Heart left ventricle (tissue), 16 donors: ENCODE data around the gene WNT10A. TPM values are rescaled to one million over a fixed set of nuclear protein-coding genes. Genes with fewer than 3 reads are reported as not detected.

ENCODE experiments used
- ATAC-seq, 4 donors: fragments of 200-7000 bp; cut with Tn5 transposase; one replicate each; pipeline ENCODE4 v1.9.1; 2020 to 2022; ENCODE audit warnings: moderate library complexity in 4 of 4, mild to moderate bottlenecking in 3 of 4, moderate number of reproducible peaks in 1 of 4
- DNase-seq, 5 donors: peaks; one replicate each; pipeline ENCODE4 v3.0.0-alpha.2; 2020
- H3K27ac ChIP-seq, 12 donors: fragments of 200-600 bp; sonication (generic) in 4 of 12; one replicate each; pipeline versions ENCODE4 v1.5.0 to v1.8.0; 2016 to 2022; ENCODE audit warnings: mild to moderate bottlenecking in 2 of 12
- H3K27me3 ChIP-seq, 9 donors: fragments of 200-600 bp; sonication (generic) in 2 of 9; one replicate each; pipeline versions ENCODE4 v1.5.1 to v1.8.0; 2016 to 2022; ENCODE audit warnings: mild to moderate bottlenecking in 3 of 9
- H3K36me3 ChIP-seq, 9 donors: fragments of 200-600 bp; sonication (generic) in 2 of 9; one replicate each; pipeline versions ENCODE4 v1.5.0 to v1.8.0; 2018 to 2022; ENCODE audit warnings: mild to moderate bottlenecking in 2 of 9
- H3K4me1 ChIP-seq, 12 donors: fragments of 200-600 bp; sonication (generic) in 4 of 12; one replicate each; pipeline versions ENCODE4 v1.5.0 to v1.8.0; 2016 to 2022; ENCODE audit warnings: mild to moderate bottlenecking in 3 of 12
- H3K4me3 ChIP-seq, 12 donors: fragments of 200-600 bp; sonication (generic) in 4 of 12; one replicate each; pipeline versions ENCODE4 v1.5.0 to v1.8.0; 2017 to 2022; ENCODE audit warnings: mild to moderate bottlenecking in 9 of 12, moderate library complexity in 4 of 12
- H3K9me3 ChIP-seq, 12 donors: fragments of 200-600 bp; sonication (generic) in 4 of 12; one replicate each; pipeline versions ENCODE4 v1.5.0 to v1.8.0; 2016 to 2022; ENCODE audit warnings: mild to moderate bottlenecking in 1 of 12
- POLR2A ChIP-seq, 2 donors: fragments of 450-650 bp; IDR thresholded peaks; one replicate each; pipeline ENCODE4 v1.6.1; 2017; ENCODE audit warnings: antibody characterized with exemption in 2 of 2, mild to moderate bottlenecking in 2 of 2, moderate library complexity in 2 of 2
- WGBS, 4 donors: extraction: QIAGEN DNeasy Blood & Tissue Kit in 2 of 4; methylation state at CpG; one replicate each; pipeline versions ENCODE4 v1.1.5 to v1.1.7; 2013 to 2018; 5-methylcytosine and 5-hydroxymethylcytosine counted together
- intact Hi-C, 10 donors: fragments of 100-400 bp; cut with DNase I; formaldehyde crosslinking; loops; one replicate each; pipeline versions ENCODE4 v1.11.1 to v1.14.2; 2022
- polyA plus RNA-seq, 2 donors: library from polyadenylated mRNA; stranded (reverse); fragments of 200-250 nt; gene quantifications; one replicate each; pipeline ENCODE4 v1.2.3, GENCODE V29; 2013
- total RNA-seq, 9 donors: library from RNA; depleted of rRNA in 2 of 9; stranded (reverse); fragments of >200 nt in 2 of 9; fragmentation: NEBNext Ultra II Directional in 3 of 9; extraction: Animal tissue kit (Norgen Biotek cat#: 25700) in 3 of 9; gene quantifications; one replicate each; pipeline versions ENCODE4 v1.1.0 to v1.2.4, GENCODE V29; 2016 to 2023
- TF ChIP-seq, protein P1 (sequence below), 12 donors: fragments of 200-600 bp; sonication (generic) in 4 of 12; IDR thresholded peaks; one replicate each; pipeline versions ENCODE4 v1.5.0 to v1.8.0; 2018 to 2022; ENCODE audit warnings: antibody characterized with exemption in 12 of 12, mild to moderate bottlenecking in 5 of 12
- donor health status: ischemic (EF 13 %, LVEDD 7.1; RV severe dilation, severe dysfunction).
- donor health status: healthy with polysubstance abuse.
- donor health status: DM: no; HTN: yes; CAD: no.
- donor health status: DM: no; HTN: no; CAD: no.
- donor health status: ischemic (EF 25% LVEDD 6.9; RV normal size, moderate dysfunction).
- donor health status: ischemic (EF 25% LVEDD 5.7; RV mildly dilated, moderate dysfunction).
- donor health status: healthy.
- donor health status: DM: yes; HTN: yes; CAD: no.
- donor health status: ischemic (EF 35%, LVEDD 5.7; RV mildly dilated, moderate dysfunction).
- donor health status: nonischemic (EF 11% LVEDD 7.7; RV severe dilation, severe dysfunction).
- donor health status: DM: yes; HTN: yes; CAD: no.
- donor health status: PGD.
- donor health status: ischemic (EF 29% LVEDD 5.4; RV normal size, mild dysfunction).
- donor health status: nonischemic (EF 23%, LVEDD 6.1; RV moderate dilation, normal function).

Gene WNT10A
- total and polyA plus RNA-seq, 11 donors, result 0.08 to 1.3 (median 0.16) TPM; not detected in 8

DNA sequence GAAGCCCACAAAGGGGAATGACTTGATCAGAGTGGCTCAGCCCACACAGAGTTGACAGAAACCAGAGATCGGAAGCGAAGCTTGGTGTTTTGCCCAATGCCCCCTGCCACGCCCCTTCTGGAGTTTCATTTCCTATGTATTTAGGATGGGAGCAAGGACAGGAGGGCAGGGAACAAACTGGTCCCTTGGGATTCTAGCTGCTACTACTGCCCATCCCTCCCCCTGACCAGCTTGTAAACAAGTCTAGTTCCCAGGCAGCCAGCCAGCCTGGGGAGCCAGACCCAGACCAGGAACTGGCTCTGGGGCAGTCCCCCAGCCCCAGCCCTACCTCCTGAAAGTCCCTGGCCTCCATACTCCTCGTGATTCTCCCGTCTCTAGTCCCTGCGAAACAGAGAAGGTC lies 12.8 kb upstream of the WNT10A start:
- DNase-seq, result peak in 1 of 5 donors; percentile 60
- WGBS, 4 donors, result 30 to 45% (median 38%) methylated on average over 6 of the region's 6 CpGs

GRCh38 chr2:218869064-218869463 lies 11.6 kb upstream of the WNT10A start:
- Histone ChIP-seq H3K9me3 (no peaks in the 10 kb centered on the region), H3K27me3 (peaks cover 26 to 85% (median 62%) of the 10 kb centered on the region in 9 donors), H3K4me1 (peaks cover 0 to 21% (median 3%) of the 10 kb centered on the region in 12 donors), H3K27ac (no peak overlapping the region), H3K4me3 (no peak overlapping the region), H3K36me3 (no peaks in the 10 kb centered on the region)
- 80 to 86% (median 82%) methylated on average over 9 of the region's 9 CpGs for WGBS, 4 donors
- ATAC-seq (no peak), DNase-seq (peak in 1 of 5 donors; percentile 9)
- TF ChIP-seq, protein P1, sequence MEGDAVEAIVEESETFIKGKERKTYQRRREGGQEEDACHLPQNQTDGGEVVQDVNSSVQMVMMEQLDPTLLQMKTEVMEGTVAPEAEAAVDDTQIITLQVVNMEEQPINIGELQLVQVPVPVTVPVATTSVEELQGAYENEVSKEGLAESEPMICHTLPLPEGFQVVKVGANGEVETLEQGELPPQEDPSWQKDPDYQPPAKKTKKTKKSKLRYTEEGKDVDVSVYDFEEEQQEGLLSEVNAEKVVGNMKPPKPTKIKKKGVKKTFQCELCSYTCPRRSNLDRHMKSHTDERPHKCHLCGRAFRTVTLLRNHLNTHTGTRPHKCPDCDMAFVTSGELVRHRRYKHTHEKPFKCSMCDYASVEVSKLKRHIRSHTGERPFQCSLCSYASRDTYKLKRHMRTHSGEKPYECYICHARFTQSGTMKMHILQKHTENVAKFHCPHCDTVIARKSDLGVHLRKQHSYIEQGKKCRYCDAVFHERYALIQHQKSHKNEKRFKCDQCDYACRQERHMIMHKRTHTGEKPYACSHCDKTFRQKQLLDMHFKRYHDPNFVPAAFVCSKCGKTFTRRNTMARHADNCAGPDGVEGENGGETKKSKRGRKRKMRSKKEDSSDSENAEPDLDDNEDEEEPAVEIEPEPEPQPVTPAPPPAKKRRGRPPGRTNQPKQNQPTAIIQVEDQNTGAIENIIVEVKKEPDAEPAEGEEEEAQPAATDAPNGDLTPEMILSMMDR (IDR thresholded peaks at IDR 0.05), result no peak
- TF ChIP-seq POLR2A (IDR thresholded peaks at IDR 0.05), result no peak
- intact Hi-C loops, result no loop called here

More for the DNA sequence above, 12.8 kb upstream of the WNT10A start:
- Histone ChIP-seq H3K9me3 (no peaks in the 10 kb centered on the region), H3K4me3 (no peak overlapping the region), H3K27me3 (peaks cover 18 to 85% (median 60%) of the 10 kb centered on the region in 9 donors), H3K27ac (peak overlapping the region in 2 of 12 donors; percentile 17 to 41), H3K4me1 (peaks cover 0 to 13% (median 3%) of the 10 kb centered on the region in 12 donors), H3K36me3 (no peaks in the 10 kb centered on the region)
- TF ChIP-seq POLR2A (IDR thresholded peaks at IDR 0.05), result no peak
- TF ChIP-seq, protein P1 (IDR thresholded peaks at IDR 0.05), result no peak
- intact Hi-C loops, result no loop called here
- peak in 2 of 4 donors; percentile 10 to 47 for ATAC-seq

- peaks cover 0 to 21% (median 3%) of the 10 kb centered on the region in 12 donors for H3K4me1 ChIP-seq
- TF ChIP-seq, protein P1 (IDR thresholded peaks at IDR 0.05), result no peak
- no peak for TF ChIP-seq POLR2A (IDR thresholded peaks at IDR 0.05)
- intact Hi-C loops, result loop anchor here in 4 of 10 donors (10.0 kb wide), 2 partner anchors 254 to 284 kb away; no protein-coding TSS in a partner anchor
- peak overlapping the region in 7 of 12 donors; percentile 5 to 48 (median 31) for H3K4me3 ChIP-seq
- no peaks in the 10 kb centered on the region for H3K36me3 ChIP-seq
- DNase-seq, result peak in 3 of 5 donors; percentile 44 to 77 (median 57)
- peaks cover 29 to 91% (median 65%) of the 10 kb centered on the region in 9 donors for H3K27me3 ChIP-seq
- no peak overlapping the region for H3K27ac ChIP-seq
- no peaks in the 10 kb centered on the region for H3K9me3 ChIP-seq
- 6 to 14% (median 7%) methylated on average over 2 to 18 of the region's 18 CpGs for WGBS, 4 donors
- no peak for ATAC-seq
These were observed 9.7 kb upstream of the WNT10A start for GRCh38 chr2:218870984-218871344.

DNA sequence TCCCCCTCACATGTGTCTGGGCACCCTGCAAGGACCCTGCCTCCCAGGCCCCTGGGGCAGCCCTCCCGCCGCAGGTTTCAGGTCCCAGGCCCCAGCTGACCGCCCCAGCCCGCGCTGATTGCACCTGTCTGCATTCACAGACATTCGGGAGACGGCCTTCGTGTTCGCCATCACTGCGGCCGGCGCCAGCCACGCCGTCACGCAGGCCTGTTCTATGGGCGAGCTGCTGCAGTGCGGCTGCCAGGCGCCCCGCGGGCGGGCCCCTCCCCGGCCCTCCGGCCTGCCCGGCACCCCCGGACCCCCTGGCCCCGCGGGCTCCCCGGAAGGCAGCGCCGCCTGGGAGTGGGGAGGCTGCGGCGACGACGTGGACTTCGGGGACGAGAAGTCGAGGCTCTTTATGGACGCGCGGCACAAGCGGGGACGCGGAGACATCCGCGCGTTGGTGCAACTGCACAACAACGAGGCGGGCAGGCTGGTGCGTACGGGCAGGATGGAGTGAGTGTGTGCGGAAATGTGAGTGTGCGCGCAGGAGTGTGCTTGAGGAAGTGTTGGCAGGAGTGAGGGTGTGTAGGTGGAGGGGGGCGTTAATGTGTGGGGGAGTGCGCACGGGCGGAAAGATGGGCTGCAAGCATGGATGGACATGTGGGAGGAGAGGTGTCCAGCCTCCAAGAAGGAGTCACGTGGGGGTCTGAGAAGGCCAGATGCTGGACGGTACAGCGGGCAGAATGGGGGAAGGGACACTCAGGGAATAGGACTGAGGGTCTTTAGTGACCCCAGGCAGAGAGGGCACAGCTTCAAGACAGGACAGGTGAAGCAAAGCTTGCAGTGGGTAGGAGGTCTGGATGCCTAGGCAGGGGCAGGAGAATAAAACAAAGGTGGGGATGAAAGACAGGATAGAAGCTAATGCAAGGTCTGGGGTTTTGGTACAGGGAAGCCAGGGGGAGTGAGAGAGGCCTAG lies 9.0 kb upstream of the WNT10A start:
- WGBS, 4 donors, result 5 to 18% (median 10%) methylated on average over 40 to 60 of the region's 60 CpGs
- DNase-seq, result peak in 1 of 5 donors; percentile 61
- intact Hi-C loops, result loop anchor here in 4 of 10 donors (10.0 kb wide), 2 partner anchors 253 to 283 kb away; no protein-coding TSS in a partner anchor

More for the DNA sequence above, 9.0 kb upstream of the WNT10A start:
- H3K4me3 ChIP-seq, result peak overlapping the region in 8 of 12 donors; percentile 5 to 48 (median 24)
- no peak for ATAC-seq
- H3K27me3 ChIP-seq, result peaks cover 30 to 98% (median 72%) of the 10 kb centered on the region in 9 donors
- H3K27ac ChIP-seq, result no peak overlapping the region
- H3K36me3 ChIP-seq, result no peaks in the 10 kb centered on the region
- peaks cover 0 to 24% (median 3%) of the 10 kb centered on the region in 12 donors for H3K4me1 ChIP-seq
- no peaks in the 10 kb centered on the region for H3K9me3 ChIP-seq
- no peak for TF ChIP-seq POLR2A (IDR thresholded peaks at IDR 0.05)
- TF ChIP-seq, protein P1 (IDR thresholded peaks at IDR 0.05), result no peak
